Medulla oblongata (tissue), 1 donor: ENCODE measurements around the gene ZNF264.
"Not testable (repeated sequence)": the region's sequence is repeated elsewhere in the genome, so short reads cannot be mapped to it uniquely, and the experiment has no call there.

Source experiments
- DNase-seq: peaks from one replicate; pipeline ENCODE4 v3.0.0-alpha.2; 2015; ENCODE audit errors: extremely low spot score

Gene ZNF264

DNA sequence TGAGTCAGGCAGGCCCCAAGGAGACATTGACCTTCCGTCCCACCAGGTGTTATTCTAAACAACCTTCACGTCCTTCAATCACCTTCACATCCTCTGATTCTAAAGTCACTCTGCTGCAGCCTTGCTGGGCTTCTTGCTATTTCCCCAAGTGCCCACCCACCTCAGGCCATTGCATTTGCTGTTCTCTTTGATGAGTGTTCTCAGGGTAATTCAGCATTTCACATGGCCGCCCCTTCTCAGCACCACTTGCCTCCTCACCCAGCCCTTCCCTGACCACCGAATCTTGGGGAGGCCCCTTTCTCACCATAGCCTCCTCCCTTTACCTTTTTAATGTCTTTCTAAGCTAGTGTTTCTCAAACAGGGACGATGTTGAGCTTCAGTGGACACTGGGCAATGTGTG, 53.8 kb downstream of the ZNF264 start:
- no peak for DNase-seq

GRCh38 chr19:57245959-57246358, 54.7 kb downstream of the ZNF264 start:
- DNase-seq = no peak

DNA sequence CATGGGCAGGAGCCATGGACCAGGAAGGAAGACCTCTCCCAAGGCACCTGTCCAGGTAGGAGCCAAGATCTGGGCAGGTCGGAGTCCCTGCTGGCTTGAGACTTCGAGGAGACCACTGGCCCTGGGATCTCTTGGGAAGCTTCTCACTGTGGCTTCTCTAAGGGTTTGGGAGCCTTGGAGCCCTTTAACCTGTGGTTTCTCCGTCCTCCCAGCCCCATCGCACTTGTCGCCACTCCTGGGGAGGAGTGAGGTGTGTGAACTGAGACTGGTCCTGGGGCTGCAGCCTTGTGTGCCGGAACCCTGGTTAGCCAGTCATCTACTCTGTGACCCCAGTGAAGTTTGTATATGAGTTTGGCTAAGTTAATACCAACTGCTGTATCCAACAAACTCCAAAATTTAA, 57.3 kb downstream of the ZNF264 start:
- no peak for DNase-seq

DNA sequence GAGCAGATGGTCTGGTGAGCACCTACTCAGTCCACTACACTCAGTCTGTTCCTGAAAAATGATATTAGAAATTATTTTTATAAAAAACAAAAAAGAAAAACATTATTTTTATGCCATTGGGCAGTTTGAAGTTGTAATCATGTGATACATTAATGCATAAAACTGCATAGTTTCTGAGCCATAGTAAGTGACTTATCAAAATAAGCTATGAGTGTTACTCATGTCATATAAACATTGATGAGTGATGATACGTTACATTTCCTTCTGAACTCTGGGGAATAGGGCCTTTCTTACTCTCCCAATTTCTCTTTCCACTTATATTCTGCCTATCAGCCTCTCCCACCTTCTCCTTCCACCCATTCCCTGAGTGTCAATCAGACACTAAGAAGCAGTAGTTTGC, 58.0 kb downstream of the ZNF264 start:
- no peak for DNase-seq

GRCh38 chr19:57253767-57254166, 62.5 kb downstream of the ZNF264 start:
- DNase-seq = not testable (repeated sequence)

GRCh38 chr19:57262044-57262443, 70.7 kb downstream of the ZNF264 start:
- DNase-seq = no peak

GRCh38 chr19:57263244-57263741, 72.0 kb downstream of the ZNF264 start:
- DNase-seq = no peak

GRCh38 chr19:57267291-57267690, 76.0 kb downstream of the ZNF264 start:
- DNase-seq = no peak

GRCh38 chr19:57269515-57270250, 78.4 kb downstream of the ZNF264 start:
- no peak for DNase-seq

DNA sequence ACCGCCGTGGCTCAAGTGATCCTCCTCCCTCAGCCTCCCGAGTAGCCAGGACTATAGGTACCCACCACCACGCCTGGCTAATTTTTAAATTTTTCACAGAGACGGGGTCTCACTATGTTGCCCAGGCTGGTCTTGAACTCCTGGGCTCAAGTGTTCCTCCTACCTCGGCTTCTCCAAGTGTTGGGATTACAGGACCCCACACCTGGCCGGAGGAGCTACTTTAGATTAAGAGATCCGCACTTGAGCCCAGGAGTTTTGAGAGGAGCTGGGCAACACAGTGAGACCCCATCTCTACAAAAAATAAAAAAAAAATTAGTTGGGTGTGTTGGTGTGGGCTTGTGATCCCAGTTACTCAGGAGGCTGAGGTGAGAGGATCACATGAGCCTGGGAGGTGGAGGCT, 80.0 kb downstream of the ZNF264 start:
- DNase-seq = no peak
